GM19328 (cell line): ENCODE results near the gene KPNA3.
"Not testable (repeated sequence)": the region's sequence is repeated elsewhere in the genome, so short reads cannot be mapped to it uniquely, and the experiment has no call there.

ENCODE experiments used
- ATAC-seq: cut with Tn5 transposase; IDR thresholded peaks from one replicate; pipeline ENCODE4 v1.9.1; 2021; ENCODE audit warnings: mild to moderate bottlenecking, moderate library complexity; ENCODE audit not compliant: unreplicated experiment

The KPNA3 gene, protein sequence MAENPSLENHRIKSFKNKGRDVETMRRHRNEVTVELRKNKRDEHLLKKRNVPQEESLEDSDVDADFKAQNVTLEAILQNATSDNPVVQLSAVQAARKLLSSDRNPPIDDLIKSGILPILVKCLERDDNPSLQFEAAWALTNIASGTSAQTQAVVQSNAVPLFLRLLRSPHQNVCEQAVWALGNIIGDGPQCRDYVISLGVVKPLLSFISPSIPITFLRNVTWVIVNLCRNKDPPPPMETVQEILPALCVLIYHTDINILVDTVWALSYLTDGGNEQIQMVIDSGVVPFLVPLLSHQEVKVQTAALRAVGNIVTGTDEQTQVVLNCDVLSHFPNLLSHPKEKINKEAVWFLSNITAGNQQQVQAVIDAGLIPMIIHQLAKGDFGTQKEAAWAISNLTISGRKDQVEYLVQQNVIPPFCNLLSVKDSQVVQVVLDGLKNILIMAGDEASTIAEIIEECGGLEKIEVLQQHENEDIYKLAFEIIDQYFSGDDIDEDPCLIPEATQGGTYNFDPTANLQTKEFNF

DNA sequence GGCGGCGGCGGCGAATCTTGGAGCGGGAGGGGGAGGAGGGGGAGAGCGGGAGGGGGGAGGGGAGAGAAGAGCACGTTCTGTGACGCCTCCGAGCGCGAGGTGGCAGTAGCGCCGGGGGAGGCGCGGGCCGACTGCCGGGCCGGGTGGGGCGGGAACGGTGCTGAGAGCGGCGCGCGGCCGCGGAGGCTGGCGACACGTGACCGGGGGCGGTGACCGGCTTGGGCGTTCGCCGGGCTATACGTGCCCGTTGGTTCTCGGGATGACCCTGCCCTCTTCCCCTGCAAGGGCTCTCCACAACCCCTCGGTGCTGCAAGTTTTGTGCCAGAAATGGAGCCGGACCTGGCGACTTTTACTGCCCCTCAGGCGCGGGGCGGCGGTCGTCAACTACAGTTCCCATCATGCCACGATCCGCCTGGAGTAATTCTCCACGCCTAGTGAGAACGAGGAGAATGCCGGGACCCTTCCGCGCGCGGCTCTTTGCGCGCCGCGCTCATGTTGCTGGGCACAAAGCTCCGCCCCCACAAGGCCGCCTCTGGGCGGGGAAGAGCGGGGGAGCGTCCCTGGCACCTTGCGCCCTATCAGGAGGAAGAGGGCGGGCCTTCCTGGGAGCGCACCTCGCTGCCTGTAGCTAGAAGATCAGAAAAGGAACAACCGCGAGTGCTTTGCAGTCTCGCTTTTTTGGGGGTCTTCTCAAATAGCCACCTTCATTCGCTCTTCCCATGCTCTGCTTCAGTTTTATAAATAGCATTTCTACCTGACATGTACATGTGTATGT lies at the start of gene KPNA3:
KPNA3 (minus strand) TSS at position 133 of the 775 bp plus-strand sequence. CDS start 176 bp downstream, outside the sequence.
- peak; percentile 91 for ATAC-seq

DNA sequence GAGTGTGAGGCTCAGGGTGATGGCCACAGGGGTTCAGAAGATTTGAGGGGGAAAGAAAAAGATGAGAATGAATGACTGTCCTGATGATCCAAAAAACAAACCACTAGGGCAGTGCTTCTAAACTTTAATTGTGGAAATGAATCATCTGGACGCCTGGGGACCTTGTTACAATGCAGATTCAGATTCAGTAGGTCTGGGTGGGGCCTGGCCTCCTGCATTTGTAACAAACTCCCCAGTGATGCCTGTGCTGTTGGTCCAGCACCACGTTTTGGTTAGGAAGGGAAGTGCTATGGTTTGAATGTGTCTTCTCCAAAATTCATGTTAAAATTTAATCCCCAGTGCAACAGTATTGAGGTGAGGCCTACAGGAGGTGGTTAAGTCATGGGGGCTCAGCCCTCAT lies 49.5 kb upstream of the KPNA3 start:
- ATAC-seq: no peak

DNA sequence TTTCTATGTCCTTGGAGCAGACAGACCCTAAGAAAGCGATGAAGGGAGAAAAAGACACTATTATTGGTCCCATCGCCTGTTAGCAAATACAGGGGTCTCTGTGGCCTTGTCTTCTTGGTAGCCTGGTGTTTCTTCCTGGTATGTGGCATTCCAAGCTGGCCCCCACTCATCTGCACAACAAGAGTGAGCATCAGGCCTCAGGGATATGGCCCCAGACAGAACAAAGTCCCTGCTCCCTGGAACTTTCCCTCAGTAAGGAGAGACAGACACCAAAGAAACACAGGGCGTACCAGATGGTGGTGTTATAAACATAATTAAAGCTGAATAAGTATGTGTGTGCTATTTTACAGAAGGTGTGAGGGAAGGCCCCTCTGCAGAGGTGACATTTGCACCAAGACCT lies 48.2 kb upstream of the KPNA3 start:
- no peak for ATAC-seq

DNA sequence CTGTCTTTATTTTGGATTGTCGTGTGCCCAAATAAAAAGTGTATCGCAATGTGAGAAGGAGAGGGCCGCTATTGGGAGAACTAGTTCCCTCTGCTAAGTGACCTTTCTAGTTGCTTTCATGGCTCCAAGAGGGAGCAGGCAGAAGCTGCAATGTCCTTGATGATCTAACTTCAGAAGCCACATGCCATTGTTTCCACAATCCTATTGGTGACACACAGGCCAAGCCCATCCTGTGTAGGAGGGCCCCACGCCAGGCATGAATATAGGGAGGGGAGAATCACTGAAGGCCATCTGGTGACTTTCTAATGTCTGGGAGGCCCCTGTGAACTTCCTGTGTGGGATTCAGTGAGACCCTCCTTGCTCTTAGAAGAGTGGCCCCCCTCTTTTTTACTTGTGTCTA lies 47.8 kb upstream of the KPNA3 start:
- no peak for ATAC-seq

DNA sequence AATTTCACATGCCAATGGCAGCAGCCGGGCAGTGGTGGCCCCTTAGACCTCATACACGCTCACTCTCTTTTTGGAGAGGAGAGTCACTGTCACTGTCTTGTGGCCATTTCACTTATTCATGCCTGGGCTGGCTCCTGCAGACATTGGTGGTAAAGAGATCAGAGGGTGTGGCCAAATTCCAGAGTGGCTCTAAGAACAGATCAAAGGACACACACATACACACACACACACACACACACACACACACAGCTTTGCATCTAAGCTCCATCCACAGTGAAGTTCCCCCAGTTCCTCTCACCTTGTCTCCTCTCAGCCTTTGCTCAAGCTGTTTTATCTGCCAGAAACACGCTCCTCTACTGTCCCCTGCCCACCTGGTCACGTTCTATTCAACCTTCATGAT lies 46.5 kb upstream of the KPNA3 start:
- ATAC-seq: no peak

DNA sequence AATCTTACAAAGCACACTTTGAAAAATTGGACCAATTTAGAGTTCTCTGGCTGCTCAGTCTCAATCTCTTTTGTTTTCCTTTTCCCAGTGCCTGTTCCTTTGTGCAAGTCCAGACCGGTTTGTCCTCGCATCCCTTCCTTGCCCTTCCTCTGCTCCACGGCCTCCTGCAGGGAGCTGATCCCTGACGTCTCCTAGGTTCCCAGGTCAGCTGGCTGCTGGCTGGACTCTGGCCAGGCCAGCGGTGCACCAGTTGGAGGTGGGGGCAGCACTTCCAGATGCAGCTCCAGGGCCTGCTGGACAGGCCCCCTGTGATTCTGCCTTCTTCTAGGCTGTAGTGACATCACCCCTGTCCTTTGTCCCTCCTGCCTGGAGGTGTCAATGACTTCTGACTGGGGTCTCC lies 44.0 kb upstream of the KPNA3 start:
- no peak for ATAC-seq

DNA sequence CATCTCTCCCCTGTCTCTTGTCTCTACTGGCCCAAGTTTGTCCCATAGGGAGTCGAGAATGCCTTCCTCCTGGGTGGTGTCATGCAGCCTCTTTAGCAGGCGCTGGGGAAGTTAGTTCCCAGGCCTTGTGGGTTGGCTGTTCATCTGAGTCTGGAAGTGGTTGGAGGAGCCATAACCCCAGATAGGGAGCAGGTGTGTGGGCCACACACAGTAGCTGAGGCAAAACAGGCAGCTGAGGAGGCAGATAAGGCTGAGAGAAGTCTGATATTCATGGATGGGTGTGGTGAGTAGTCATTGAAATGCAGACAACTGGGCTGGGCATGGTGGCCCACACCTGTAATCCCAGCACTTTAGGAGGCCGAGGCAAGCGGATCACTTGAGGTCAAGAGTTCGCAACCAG lies 40.9 kb upstream of the KPNA3 start:
- no peak for ATAC-seq

DNA sequence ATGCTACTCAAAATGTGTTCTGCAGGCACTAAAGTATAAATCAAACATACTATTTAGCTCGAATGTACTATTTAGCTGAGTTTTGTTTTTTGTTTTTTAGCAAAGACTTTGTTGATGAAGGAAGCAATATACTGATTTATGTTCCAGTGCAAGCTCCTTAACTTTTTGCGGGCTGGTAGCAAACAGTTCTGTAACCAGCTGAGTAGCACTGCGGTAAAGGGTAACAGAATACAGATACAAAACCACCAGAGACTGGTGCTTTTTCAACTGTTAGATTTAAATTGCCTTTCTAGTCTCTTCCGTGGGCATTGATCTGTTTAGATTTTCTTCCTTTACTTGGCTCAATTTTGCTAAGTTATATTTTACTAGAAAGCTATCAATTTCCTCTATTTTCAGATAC lies 39.0 kb upstream of the KPNA3 start:
- no peak for ATAC-seq

DNA sequence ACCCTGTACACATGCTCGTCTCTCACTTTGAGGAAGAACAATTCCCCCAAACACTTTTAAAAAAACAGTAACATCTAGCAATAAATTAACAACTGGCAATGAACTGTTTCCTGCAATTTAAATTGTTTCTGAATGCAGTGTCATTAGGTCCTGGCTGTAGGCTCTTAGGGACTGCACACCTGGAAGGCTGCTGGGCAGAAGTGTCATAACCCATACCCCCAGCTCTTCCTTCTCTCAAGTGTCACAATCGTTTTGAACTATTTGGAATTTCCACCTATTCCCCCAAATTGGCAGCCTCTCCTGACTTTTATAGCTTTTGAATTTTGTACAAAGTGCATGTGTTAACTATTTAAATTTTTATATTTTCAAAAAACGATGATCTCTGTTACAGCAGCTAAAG lies 38.2 kb upstream of the KPNA3 start:
- no peak for ATAC-seq

DNA sequence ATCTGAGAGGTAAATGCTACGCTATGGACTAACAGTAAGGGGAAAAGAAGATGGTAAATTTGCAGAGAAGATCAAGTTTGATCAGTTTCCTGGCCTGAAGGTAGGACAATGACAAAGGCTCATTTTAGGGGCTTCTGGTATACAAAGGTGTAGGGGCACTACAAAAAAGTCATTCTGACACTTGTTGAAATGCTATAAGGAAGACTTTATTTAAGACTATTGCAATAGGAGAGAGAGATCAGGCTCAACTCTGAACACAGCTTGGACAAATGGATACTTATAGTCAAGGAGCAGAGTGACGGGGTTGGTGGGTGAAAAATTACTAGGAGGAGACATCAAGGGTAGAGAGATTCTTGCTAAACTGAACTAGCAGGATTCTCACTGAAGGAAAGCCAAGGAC lies 37.2 kb upstream of the KPNA3 start:
- no peak for ATAC-seq

DNA sequence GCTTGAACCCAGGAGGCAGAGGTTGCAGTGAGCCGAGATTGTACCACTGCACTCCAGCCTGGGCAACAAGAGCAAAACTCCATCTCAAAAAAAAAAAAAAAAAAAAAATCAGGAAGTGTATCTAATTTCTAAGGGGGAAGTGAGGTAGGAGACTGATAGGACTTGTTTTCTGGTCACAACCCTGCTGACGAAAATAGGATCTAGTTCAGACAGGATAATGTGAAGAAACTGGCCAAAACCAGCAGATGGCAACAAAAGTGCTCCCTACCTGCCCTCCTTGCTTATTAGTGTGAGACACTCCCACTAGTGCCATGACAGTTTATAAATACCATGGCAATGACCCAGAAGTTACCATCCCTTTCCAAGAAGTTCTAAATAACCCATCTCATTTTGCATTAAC lies 36.0 kb upstream of the KPNA3 start:
- no peak for ATAC-seq

DNA sequence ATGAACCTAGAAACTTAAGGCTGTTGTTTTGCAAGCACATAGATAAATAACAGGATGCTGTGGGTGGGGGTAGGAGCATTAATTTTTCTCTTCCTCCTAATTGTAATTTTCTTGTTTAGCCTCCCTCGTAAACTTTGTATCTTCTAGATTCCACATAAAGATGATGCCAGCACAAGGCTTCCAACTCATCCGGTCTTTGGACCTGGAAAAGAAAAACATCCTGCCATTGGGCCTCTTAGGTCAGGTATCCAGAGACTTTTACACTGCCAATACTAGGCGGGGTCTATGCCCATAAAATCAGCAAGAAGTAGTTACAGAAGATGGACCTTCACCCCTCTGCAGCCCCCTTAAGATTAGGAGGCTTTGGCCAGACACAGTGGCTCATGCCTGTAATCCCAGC lies 35.4 kb upstream of the KPNA3 start:
- ATAC-seq: no peak

DNA sequence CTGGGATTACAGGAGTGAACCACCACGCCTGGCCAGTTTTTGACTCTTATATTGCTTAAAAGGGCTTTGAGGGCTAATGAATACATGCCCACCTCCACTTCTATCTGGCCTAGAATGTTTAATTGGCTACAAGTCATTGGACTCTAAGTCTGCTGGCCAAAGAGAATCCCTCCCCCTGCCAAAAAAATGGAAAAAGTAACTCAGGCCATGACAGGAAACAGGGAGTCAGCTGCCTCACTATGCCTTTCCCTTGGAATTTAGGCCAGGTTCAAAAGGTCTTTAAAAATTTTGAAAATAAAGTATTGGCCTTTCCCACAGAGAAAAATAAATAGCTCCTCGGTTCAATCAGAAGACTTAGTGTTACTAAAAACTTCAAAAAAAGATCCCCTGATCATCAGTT lies 34.9 kb upstream of the KPNA3 start:
- no peak for ATAC-seq

DNA sequence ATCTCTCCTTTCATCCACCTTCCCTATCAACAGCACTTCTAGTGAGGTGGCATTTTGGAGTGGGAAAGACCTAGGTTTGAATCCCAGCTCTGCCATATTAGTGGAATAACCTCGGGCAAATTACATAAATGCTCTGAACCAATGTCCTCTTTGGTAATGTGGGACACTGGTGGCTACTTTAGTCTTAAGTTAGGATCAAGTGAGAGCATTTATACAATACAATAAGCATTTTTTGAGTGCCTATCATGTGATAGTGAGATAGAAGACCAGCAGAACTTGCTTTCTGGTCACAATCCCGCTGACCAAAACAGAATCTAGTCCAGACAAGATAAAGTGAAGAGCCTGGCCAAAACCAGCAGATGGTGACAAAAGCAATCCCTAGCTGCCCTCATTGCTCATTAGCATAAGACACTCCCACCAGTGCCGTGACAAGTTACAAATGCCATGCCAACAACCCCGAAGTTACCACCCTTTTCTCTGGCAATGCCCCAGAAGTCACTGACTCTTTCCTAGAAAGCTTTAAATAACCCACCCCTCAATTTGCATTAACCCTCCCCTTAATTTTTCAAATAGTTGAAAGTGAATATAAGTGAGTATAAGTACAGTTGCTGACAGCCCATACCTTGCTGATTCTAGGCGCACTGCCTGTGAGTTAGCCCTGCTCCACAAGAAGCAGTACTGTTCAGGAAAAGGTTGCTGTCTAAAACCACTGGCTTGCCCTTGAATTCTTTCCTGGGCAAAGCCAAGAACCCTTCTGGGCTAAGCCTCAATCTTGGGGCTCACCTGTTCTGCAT lies 28.9 kb upstream of the KPNA3 start:
- no peak for ATAC-seq

DNA sequence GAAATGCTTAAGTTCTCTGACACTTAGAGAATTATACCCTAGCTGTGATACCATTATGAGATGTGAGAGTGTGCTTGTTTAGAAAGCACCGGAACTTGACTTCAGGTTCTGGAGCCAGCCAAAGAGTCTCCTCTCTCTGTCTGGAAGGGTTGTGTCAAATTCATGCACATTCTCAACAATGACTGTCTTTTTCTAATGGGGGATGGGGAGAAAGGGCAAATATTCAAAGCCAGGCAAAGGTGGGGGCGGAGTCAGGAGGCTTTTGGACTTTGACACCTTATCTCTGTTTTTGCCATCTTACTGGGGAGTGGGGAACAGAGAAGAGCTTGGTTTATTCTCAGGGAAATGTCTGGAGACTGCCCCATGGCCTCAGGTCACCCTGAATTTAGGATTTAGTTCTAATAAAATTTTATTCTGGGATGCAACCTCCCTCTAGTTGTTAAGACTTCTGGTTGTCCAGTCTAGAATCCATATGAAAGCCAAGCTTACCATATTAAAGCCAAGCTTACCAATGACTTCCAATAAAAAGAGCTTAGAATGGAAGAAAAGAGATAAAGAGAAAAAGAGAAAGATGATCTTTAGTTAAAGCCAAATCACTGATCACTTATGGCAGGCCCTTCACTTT lies 28.2 kb upstream of the KPNA3 start:
- ATAC-seq: no peak

DNA sequence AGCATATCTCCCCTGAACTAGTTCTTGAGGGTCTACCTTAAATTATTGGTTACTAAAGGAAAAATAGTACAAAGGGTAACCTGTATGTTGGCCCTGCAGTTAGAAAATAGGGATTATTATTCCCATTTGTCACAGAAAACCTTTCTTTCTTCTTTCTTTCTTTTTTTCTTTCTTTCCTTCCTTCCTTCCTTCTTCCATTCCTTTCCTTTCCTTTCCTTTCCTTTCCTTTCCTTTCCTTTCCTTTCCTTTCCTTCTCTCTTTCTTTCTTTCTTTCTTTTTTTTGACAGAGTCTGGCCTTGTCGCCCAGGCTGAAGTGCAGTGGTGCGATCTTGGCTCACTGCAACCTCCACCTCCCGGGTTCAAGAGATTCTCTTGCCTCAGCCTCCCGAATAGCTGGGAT lies 23.6 kb upstream of the KPNA3 start:
- ATAC-seq: not testable (repeated sequence)

DNA sequence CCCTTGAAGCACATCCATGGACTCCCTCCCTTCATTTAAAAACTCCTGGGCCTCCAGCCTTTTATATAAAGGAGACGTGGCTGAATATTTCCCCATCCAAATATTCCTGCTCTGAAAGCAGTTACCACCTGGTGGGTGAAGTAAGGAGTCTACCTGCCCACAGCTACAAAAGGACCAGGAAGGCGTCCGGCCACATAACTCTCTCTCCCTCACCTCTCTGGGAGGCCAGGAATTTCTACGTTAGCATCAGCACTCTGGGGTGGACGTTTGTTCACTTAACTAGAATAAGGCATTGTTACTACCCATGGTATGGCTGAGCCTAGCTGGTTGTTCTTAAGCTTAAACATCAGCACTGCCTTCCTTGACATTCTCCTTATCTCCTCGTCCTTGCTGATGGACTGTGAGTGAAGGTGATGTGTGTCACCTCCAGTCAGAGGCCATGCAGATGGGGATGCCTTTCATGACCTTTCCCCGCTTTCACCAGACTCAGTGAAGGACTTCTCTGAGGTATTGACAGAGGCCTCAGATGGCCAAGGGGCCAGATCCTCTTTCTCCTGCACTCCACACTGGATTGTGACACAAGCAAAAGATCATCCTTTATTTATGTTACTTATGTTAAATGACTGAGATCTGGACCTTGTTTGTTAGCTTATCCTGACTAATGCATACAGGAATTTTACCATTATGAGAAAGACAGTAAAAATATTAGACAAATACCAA lies 22.2 kb upstream of the KPNA3 start:
- no peak for ATAC-seq

DNA sequence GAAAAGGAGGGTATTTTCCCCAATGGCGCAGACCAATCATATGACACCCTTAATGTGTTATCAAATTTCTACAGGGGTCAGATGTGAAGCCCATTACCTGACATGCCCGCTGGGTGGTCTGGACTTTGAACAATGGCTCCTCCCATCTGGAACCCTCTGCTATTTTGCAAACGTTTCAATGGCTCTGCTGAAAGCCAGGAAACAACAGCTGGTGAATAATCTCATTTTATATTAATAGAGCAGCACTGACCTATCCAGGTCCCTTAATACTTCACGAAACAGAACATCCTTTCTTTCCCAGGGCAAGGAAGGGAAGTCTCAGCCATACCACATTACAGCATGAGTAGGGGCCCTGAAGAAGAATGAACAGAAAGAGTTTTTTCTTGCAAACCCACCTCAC lies 20.3 kb upstream of the KPNA3 start:
- no peak for ATAC-seq

DNA sequence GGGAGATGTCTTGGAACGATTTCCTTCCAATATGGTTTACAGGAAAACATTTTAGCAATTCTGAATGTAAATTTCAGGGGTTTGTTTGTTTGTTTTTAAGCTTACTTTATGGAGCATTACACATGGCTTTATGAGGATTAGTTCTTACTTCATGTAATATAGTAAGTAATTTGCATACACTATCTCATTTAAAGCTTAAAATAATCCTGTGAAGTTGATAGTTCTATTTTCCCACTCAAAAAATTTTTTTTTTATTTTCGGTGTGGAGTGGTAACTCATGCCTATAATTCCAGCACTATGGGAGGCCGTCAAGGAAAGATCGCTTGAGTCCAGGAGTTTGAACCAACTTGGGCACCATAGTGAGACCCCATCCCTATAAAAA lies 19.0 kb upstream of the KPNA3 start:
- ATAC-seq: no peak
